ENCODE data around the gene UCHL3. TPM values are rescaled to one million over a fixed set of nuclear protein-coding genes. Genes with fewer than 3 reads are reported as not detected.

UCHL3 gene
- total RNA-seq, 2 experiments from 2014 or later: 31.1 to 36.7 TPM

GRCh38 chr13:75617230-75617629 lies 67.6 kb downstream of the UCHL3 start:
- H3K27ac Mint-ChIP-seq: no peak overlapping the region
- H3K9me3 Mint-ChIP-seq (ENCODE audit: low read depth): no peaks in the 10 kb centered on the region
- no peaks in the 10 kb centered on the region for H3K27me3 Mint-ChIP-seq
- H3K36me3 Mint-ChIP-seq: peaks cover 7% of the 10 kb centered on the region
- peaks cover 4% of the 10 kb centered on the region for H3K4me1 Mint-ChIP-seq
- ATAC-seq (no peak), DNase-seq (no peak)
- CTCF ChIA-PET: no interaction called here
- H3K4me3 Mint-ChIP-seq: no peak overlapping the region

DNA sequence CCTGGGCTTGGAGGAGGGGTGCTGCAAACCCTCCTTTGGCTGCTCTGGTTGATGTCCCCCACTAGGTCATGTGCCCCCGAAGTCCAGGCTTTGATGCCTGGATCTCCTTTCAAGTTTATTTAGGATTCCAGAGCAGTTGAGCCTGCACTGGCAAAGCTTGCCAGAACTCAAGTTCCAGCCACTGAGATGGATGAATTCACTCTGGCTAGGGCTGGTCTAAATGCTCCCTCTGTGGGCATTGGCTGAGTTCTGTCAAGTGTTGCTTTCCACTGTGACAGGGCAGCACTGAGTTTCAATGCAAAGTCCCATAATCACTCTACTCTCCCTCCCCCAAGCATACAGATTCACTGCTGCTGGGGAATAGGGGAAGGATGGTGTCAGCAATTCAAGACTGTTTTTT lies 68.7 kb downstream of the UCHL3 start:
- Mint-ChIP-seq H3K27ac (no peak overlapping the region), H3K36me3 (peaks cover 7% of the 10 kb centered on the region), H3K27me3 (no peaks in the 10 kb centered on the region), H3K4me1 (peaks cover 4% of the 10 kb centered on the region), H3K9me3 (ENCODE audit: low read depth) (no peaks in the 10 kb centered on the region), H3K4me3 (no peak overlapping the region)
- CTCF ChIA-PET: no interaction called here
- no peak for DNase-seq
- no peak for ATAC-seq

- no peaks in the 10 kb centered on the region for H3K9me3 Mint-ChIP-seq (ENCODE audit: low read depth)
- DNase-seq (no peak), ATAC-seq (no peak)
- CTCF ChIA-PET: interaction anchor here (1.5 kb wide), 1 partner anchor 257 kb away, joined by 3 read pairs; no protein-coding TSS in a partner anchor
- peaks cover 6% of the 10 kb centered on the region for H3K36me3 Mint-ChIP-seq
- no peak overlapping the region for H3K27ac Mint-ChIP-seq
- H3K27me3 Mint-ChIP-seq: no peaks in the 10 kb centered on the region
- no peak overlapping the region for H3K4me3 Mint-ChIP-seq
- peaks cover 4% of the 10 kb centered on the region for H3K4me1 Mint-ChIP-seq
Observed at GRCh38 chr13:75620020-75620419, 70.4 kb downstream of the UCHL3 start.

DNA sequence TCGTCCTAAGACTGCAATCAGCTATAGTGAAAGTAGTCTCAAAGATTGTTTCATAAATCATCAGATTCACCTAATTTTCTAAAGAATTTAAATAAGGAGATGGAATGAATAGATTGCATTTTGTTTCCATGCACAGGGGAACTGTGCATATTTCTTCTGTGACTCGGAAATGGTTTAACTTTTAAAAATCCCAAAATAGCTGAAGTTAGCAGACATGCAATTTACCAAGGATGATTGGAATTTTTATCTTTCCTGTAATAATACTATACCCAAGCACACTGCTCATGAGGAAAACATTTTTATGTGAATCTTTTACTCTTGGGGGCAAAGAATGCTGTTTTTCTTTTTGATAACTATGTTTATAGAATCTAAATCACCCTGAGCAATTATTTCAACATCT lies 71.6 kb downstream of the UCHL3 start:
- no peaks in the 10 kb centered on the region for H3K9me3 Mint-ChIP-seq (ENCODE audit: low read depth)
- CTCF ChIA-PET: no interaction called here
- H3K4me3 Mint-ChIP-seq: no peak overlapping the region
- peaks cover 4% of the 10 kb centered on the region for H3K4me1 Mint-ChIP-seq
- DNase-seq: no peak
- no peaks in the 10 kb centered on the region for H3K27me3 Mint-ChIP-seq
- H3K27ac Mint-ChIP-seq: no peak overlapping the region
- no peak for ATAC-seq
- peaks cover 7% of the 10 kb centered on the region for H3K36me3 Mint-ChIP-seq

- peaks cover 2% of the 10 kb centered on the region for H3K27me3 Mint-ChIP-seq
Observed at GRCh38 chr13:75628801-75629200, 79.2 kb downstream of the UCHL3 start.

DNA sequence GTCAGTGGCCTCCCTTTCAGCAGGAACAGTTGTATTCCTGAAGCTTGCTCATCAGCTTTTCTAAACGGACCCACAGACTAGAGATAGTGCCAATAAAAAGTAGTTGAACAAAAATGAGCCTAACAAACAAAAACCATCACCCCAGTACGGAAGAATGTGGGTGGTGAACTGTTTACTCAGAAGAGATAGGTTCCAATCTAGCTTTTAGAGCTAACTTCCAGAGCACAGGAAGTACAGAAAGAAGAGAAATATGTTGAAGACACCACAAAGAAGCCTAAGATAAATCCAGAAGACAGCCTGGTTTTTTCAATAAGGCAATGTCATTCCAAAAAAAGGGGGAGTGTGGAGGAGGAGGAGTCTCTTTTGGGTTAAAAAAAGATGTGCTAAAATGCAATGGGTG lies 83.7 kb downstream of the UCHL3 start:
- Mint-ChIP-seq H3K27me3 (peaks cover 14% of the 10 kb centered on the region), H3K4me3 (no peak overlapping the region), H3K36me3 (peaks cover 3% of the 10 kb centered on the region), H3K9me3 (ENCODE audit: low read depth) (no peaks in the 10 kb centered on the region), H3K27ac (no peak overlapping the region), H3K4me1 (peaks cover 15% of the 10 kb centered on the region)
- DNase-seq (no peak), ATAC-seq (no peak)
- CTCF ChIA-PET: interaction anchor here (0.7 to 1.3 kb wide), 3 partner anchors 9 to 63 kb away, joined by 3 read pairs; no protein-coding TSS in a partner anchor

More at GRCh38 chr13:75628801-75629200, 79.2 kb downstream of the UCHL3 start:
- H3K4me3 Mint-ChIP-seq: no peak overlapping the region
- CTCF ChIA-PET: no interaction called here
- ATAC-seq (no peak), DNase-seq (no peak)
- H3K36me3 Mint-ChIP-seq: peaks cover 3% of the 10 kb centered on the region
- H3K27ac Mint-ChIP-seq: no peak overlapping the region
- no peaks in the 10 kb centered on the region for H3K9me3 Mint-ChIP-seq (ENCODE audit: low read depth)
- no peaks in the 10 kb centered on the region for H3K4me1 Mint-ChIP-seq

DNA sequence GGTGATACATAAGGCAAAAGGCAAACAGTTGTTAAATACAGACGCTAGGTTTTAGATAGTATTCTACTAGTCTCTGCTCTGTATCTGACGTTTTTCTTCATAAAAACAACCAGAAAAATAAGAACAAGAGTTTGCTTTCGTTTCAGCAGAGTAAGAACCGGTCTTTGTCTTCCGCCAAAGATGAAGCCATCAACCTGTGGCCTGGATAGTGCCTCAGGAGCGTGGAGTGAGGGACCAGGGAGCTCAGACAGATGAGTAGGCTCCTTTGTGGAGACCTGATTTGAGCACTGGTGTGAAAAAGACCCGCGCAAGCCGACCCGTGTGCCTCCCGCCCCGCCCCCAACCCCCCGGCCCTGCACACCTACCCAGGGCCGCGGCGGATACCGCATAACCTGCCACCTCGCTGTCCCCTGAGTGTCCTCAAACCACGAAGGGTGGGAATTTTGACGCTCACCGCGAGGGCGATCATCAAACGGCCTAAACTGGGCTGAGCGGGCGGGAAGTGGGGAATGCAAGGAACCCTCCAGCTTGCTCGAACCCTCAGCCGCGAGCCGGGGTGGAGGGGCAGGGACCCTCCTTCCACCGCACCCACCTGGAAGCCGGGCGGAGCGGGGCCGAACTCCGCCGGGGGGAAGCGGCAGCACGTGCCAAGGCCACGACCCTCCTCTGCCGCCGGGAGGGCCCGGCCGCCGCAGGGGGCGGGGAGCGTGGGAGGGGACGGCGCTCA lies 85.7 kb downstream of the UCHL3 start:
- Mint-ChIP-seq H3K4me3 (peak overlapping the region; percentile 61), H3K27ac (peak overlapping the region; percentile 32)
- CTCF ChIA-PET: interaction anchor here (1.0 kb wide), 1 partner anchor 1250 kb away, joined by 3 read pairs; no protein-coding TSS in a partner anchor

DNA sequence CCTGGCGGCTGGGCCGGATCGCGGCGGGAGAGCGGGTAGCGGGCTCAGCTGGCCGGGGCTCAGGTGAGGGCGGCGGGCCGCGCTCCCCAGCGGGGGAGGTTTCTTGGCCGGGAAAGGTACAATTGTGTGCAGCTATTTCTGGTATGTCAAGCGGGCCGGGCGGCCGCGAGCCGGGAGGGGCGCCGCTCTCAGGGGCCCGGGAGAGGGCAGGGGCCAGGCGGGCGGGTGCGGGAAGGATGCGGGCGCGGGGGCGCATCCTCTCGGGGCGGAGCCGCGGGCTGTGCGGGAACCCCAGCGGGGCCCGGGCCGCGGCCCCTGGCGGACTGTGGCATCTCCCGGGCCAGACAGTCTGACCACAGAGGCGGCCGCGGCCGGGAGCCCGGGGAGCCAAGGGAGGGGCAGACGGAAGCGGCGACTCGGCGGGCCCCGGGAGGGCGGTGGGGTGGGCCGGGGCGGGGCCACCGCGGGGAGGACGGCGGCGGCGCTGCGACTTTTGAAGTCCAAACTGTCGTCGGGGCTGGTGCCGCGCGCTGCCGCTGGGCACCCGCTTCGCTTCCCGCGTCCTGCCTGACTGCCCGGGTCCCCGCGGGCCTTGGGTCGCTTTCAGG lies 86.3 kb downstream of the UCHL3 start, which contains the start of gene LMO7:
Gene LMO7 (plus strand): TSS at position 503 of the 608 bp plus-strand sequence. CDS start 328 bp downstream, outside the sequence.
- Mint-ChIP-seq H3K27me3 (peaks cover 26% of the 10 kb centered on the region), H3K4me1 (peaks cover 15% of the 10 kb centered on the region), H3K27ac (peak within 1 kb of the TSS; percentile 56), H3K36me3 (peaks cover 2% of the 10 kb centered on the region), H3K9me3 (ENCODE audit: low read depth) (no peaks in the 10 kb centered on the region), H3K4me3 (peak within 1 kb of the TSS; percentile 74)
- DNase-seq (no peak), ATAC-seq (peak; percentile 71)
- CTCF ChIA-PET: interaction anchor here (1.0 kb wide), 1 partner anchor 1249 kb away, joined by 3 read pairs; no protein-coding TSS in a partner anchor

More for the DNA sequence above, 85.7 kb downstream of the UCHL3 start:
- no peaks in the 10 kb centered on the region for H3K9me3 Mint-ChIP-seq (ENCODE audit: low read depth)
- H3K36me3 Mint-ChIP-seq: peaks cover 2% of the 10 kb centered on the region
- ATAC-seq: no peak
- H3K4me1 Mint-ChIP-seq: peaks cover 15% of the 10 kb centered on the region
- H3K27me3 Mint-ChIP-seq: peaks cover 24% of the 10 kb centered on the region
- DNase-seq: no peak

- ATAC-seq (peak; percentile 69), DNase-seq (peak; percentile 54)
- Mint-ChIP-seq H3K36me3 (peaks cover 2% of the 10 kb centered on the region), H3K27ac (peak overlapping the region; percentile 56), H3K9me3 (ENCODE audit: low read depth) (no peaks in the 10 kb centered on the region), H3K4me1 (peaks cover 17% of the 10 kb centered on the region), H3K4me3 (peak overlapping the region; percentile 74), H3K27me3 (peaks cover 26% of the 10 kb centered on the region)
- CTCF ChIA-PET: no interaction called here
Observed at GRCh38 chr13:75636436-75637180, 87.0 kb downstream of the UCHL3 start.

GRCh38 chr13:75637181-75637750 lies 87.7 kb downstream of the UCHL3 start:
- Mint-ChIP-seq H3K4me3 (peak overlapping the region; percentile 74), H3K36me3 (peaks cover 2% of the 10 kb centered on the region), H3K4me1 (peaks cover 17% of the 10 kb centered on the region), H3K27me3 (peaks cover 26% of the 10 kb centered on the region), H3K27ac (no peak overlapping the region), H3K9me3 (ENCODE audit: low read depth) (no peaks in the 10 kb centered on the region)
- DNase-seq (no peak), ATAC-seq (no peak)
- CTCF ChIA-PET: no interaction called here

- DNase-seq: no peak
- Mint-ChIP-seq H3K27me3 (peaks cover 25% of the 10 kb centered on the region), H3K36me3 (peaks cover 2% of the 10 kb centered on the region), H3K9me3 (ENCODE audit: low read depth) (no peaks in the 10 kb centered on the region), H3K4me1 (peaks cover 17% of the 10 kb centered on the region), H3K4me3 (no peak overlapping the region), H3K27ac (no peak overlapping the region)
- no peak for ATAC-seq
- CTCF ChIA-PET: no interaction called here
Observed at GRCh38 chr13:75639454-75639853, 89.9 kb downstream of the UCHL3 start.

DNA sequence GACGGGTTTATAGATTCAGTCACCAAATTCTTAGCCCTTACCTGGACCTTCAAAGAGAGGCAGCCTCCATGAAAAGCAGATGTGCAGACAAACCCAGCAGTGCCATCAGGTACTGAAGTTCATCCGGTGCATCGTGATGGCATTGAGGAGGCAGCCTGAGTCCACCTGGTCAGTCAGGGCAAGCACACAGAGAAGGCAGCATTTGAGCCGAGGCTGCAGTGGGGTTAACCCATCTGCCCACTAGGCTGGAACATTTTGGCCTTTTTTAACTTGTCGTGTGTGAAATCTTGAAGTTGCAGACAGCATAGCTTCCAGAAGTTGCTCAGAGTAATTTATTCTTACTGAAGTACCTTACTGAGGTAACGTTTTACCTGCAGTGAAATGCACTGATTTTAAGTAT lies 91.4 kb downstream of the UCHL3 start:
- H3K9me3 Mint-ChIP-seq (ENCODE audit: low read depth): no peaks in the 10 kb centered on the region
- ATAC-seq (no peak), DNase-seq (no peak)
- H3K27ac Mint-ChIP-seq: no peak overlapping the region
- H3K4me3 Mint-ChIP-seq: no peak overlapping the region
- H3K27me3 Mint-ChIP-seq: peaks cover 25% of the 10 kb centered on the region
- CTCF ChIA-PET: no interaction called here
- peaks cover 2% of the 10 kb centered on the region for H3K36me3 Mint-ChIP-seq
- peaks cover 13% of the 10 kb centered on the region for H3K4me1 Mint-ChIP-seq

GRCh38 chr13:75643182-75643581 lies 93.6 kb downstream of the UCHL3 start:
- Mint-ChIP-seq H3K36me3 (peaks cover 2% of the 10 kb centered on the region), H3K4me1 (peaks cover 3% of the 10 kb centered on the region), H3K27ac (no peak overlapping the region), H3K4me3 (no peak overlapping the region), H3K9me3 (ENCODE audit: low read depth) (no peaks in the 10 kb centered on the region), H3K27me3 (peaks cover 13% of the 10 kb centered on the region)
- CTCF ChIA-PET: interaction anchor here (1.0 kb wide), 1 partner anchor 52 kb away, joined by 3 read pairs; no protein-coding TSS in a partner anchor
- ATAC-seq (no peak), DNase-seq (no peak)

All from activated CD8-positive, alpha-beta memory T cell treated with anti-CD3 and anti-CD28 coated beads, Interleukin-2, amount 10 ng/mL, durations not matched to agents 7 days and 5 days (primary cell).